Measurements from ENCODE around the gene DPEP2NB. TPM values are rescaled to one million over a fixed set of nuclear protein-coding genes. Genes with fewer than 3 reads are reported as not detected.

Gene DPEP2NB
- total RNA-seq, 1 experiment from 2014 or later, result not detected

GRCh38 chr16:67989322-67990017 lies 26.2 kb downstream of the DPEP2NB start:
- no peaks in the 10 kb centered on the region for H3K9me3 Mint-ChIP-seq (ENCODE audit: unreplicated experiment)
- POLR2A ChIA-PET, result no interaction called here
- no peaks in the 10 kb centered on the region for H3K9me3 ChIP-seq
- peaks cover 10% of the 10 kb centered on the region for H3K4me1 ChIP-seq
- intact Hi-C loops (cut with micrococcal nuclease; ENCODE audit: unreplicated experiment), result no loop called here
- DNase-seq, result no peak
- TF ChIP-seq, protein P1, sequence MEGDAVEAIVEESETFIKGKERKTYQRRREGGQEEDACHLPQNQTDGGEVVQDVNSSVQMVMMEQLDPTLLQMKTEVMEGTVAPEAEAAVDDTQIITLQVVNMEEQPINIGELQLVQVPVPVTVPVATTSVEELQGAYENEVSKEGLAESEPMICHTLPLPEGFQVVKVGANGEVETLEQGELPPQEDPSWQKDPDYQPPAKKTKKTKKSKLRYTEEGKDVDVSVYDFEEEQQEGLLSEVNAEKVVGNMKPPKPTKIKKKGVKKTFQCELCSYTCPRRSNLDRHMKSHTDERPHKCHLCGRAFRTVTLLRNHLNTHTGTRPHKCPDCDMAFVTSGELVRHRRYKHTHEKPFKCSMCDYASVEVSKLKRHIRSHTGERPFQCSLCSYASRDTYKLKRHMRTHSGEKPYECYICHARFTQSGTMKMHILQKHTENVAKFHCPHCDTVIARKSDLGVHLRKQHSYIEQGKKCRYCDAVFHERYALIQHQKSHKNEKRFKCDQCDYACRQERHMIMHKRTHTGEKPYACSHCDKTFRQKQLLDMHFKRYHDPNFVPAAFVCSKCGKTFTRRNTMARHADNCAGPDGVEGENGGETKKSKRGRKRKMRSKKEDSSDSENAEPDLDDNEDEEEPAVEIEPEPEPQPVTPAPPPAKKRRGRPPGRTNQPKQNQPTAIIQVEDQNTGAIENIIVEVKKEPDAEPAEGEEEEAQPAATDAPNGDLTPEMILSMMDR (IDR thresholded peaks at IDR 0.05; ENCODE audit: insufficient read depth in 1 of 2, low read depth in 1 of 2, low read length in 1 of 2, severe bottlenecking in 1 of 2, unreplicated experiment in 1 of 2), result no peak
- no peak overlapping the region for H3K4me3 Mint-ChIP-seq (ENCODE audit: unreplicated experiment)
- H3K27me3 Mint-ChIP-seq (ENCODE audit: insufficient read depth, unreplicated experiment), result no peaks in the 10 kb centered on the region
- no TSS peak for BruUV-seq (replicated peaks)
- no peak overlapping the region for H3K4me3 ChIP-seq (ENCODE audit: low read depth, low read length)
- peaks cover 5% of the 10 kb centered on the region for H3K4me1 Mint-ChIP-seq (ENCODE audit: low read depth, unreplicated experiment)
- H3K36me3 ChIP-seq (ENCODE audit: control insufficient read depth, insufficient read depth, low read length), result no peaks in the 10 kb centered on the region
- no peak overlapping the region for H3K27ac Mint-ChIP-seq (ENCODE audit: unreplicated experiment)
- H3K27me3 ChIP-seq (replicated peaks; ENCODE audit: control insufficient read depth, insufficient read depth, low read length), result no peaks in the 10 kb centered on the region
- no peaks in the 10 kb centered on the region for H3K36me3 Mint-ChIP-seq (ENCODE audit: insufficient read depth, unreplicated experiment)
- CTCF ChIA-PET, result no interaction called here

DNA sequence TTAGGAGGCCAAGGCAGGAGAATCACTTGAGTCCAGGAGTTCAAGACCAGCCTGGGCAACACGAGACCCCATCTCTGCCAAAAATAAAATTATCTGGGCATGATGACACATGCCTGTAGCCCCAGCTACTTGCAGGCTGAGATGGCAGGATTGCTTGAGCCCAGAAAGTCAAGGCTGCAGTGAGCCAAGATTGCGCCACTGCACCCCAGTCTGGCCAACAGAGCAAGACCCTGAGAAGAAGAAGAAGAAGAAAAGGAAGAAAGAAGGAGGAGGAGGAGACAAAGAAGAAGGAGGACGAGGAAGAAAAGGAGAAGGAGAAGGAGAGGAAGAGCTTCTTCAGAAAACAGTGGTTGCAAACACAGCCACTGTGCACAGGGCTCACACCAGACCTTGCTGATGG lies 27.0 kb downstream of the DPEP2NB start:
- H3K27me3 Mint-ChIP-seq (ENCODE audit: insufficient read depth, unreplicated experiment), result no peaks in the 10 kb centered on the region
- Histone ChIP-seq H3K4me1 (peaks cover 7% of the 10 kb centered on the region), H3K36me3 (ENCODE audit: control insufficient read depth, insufficient read depth, low read length) (no peaks in the 10 kb centered on the region), H3K9me3 (no peaks in the 10 kb centered on the region), H3K27me3 (replicated peaks; ENCODE audit: control insufficient read depth, insufficient read depth, low read length) (no peaks in the 10 kb centered on the region), H3K4me3 (ENCODE audit: low read depth, low read length) (no peak overlapping the region)
- intact Hi-C loops (cut with micrococcal nuclease; ENCODE audit: unreplicated experiment), result no loop called here
- no TSS peak for BruUV-seq (replicated peaks)
- H3K4me1 Mint-ChIP-seq (ENCODE audit: low read depth, unreplicated experiment), result peaks cover 5% of the 10 kb centered on the region
- TF ChIP-seq, protein P1 (IDR thresholded peaks at IDR 0.05; ENCODE audit: insufficient read depth in 1 of 2, low read depth in 1 of 2, low read length in 1 of 2, severe bottlenecking in 1 of 2, unreplicated experiment in 1 of 2), result no peak
- no peak for DNase-seq
- ChIA-PET CTCF (interaction anchor here (0.6 kb wide), 2 partner anchors 73 to 155 kb away, joined by 4 to 8 read pairs; no protein-coding TSS in a partner anchor), POLR2A (no interaction called here)
- no peak overlapping the region for H3K27ac Mint-ChIP-seq (ENCODE audit: unreplicated experiment)
- H3K4me3 Mint-ChIP-seq (ENCODE audit: unreplicated experiment), result no peak overlapping the region
- no peaks in the 10 kb centered on the region for H3K9me3 Mint-ChIP-seq (ENCODE audit: unreplicated experiment)
- H3K36me3 Mint-ChIP-seq (ENCODE audit: insufficient read depth, unreplicated experiment), result no peaks in the 10 kb centered on the region

GRCh38 chr16:67987460-67988160 lies 28.1 kb downstream of the DPEP2NB start:
- Mint-ChIP-seq H3K4me1 (ENCODE audit: low read depth, unreplicated experiment) (peaks cover 5% of the 10 kb centered on the region), H3K4me3 (ENCODE audit: unreplicated experiment) (no peak overlapping the region), H3K27ac (ENCODE audit: unreplicated experiment) (no peak overlapping the region), H3K27me3 (ENCODE audit: insufficient read depth, unreplicated experiment) (no peaks in the 10 kb centered on the region), H3K36me3 (ENCODE audit: insufficient read depth, unreplicated experiment) (no peaks in the 10 kb centered on the region), H3K9me3 (ENCODE audit: unreplicated experiment) (no peaks in the 10 kb centered on the region)
- no peaks in the 10 kb centered on the region for H3K27me3 ChIP-seq (replicated peaks; ENCODE audit: control insufficient read depth, insufficient read depth, low read length)
- no peaks in the 10 kb centered on the region for H3K9me3 ChIP-seq
- intact Hi-C loops (cut with micrococcal nuclease; ENCODE audit: unreplicated experiment), result no loop called here
- H3K4me3 ChIP-seq (ENCODE audit: low read depth, low read length), result no peak overlapping the region
- TF ChIP-seq, protein P1 (IDR thresholded peaks at IDR 0.05; ENCODE audit: insufficient read depth in 1 of 2, low read depth in 1 of 2, low read length in 1 of 2, severe bottlenecking in 1 of 2, unreplicated experiment in 1 of 2), result no peak
- peaks cover 4% of the 10 kb centered on the region; the same call in 1 of the 2 replicates for H3K4me1 ChIP-seq
- POLR2A ChIA-PET, result no interaction called here
- CTCF ChIA-PET, result no interaction called here
- no TSS peak for BruUV-seq (replicated peaks)
- no peaks in the 10 kb centered on the region for H3K36me3 ChIP-seq (ENCODE audit: control insufficient read depth, insufficient read depth, low read length)
- no peak for DNase-seq
